AG09309 (cell line): ENCODE measurements around the gene COPZ1.

Experiments
- DNase-seq: peaks from one replicate; pipeline ENCODE4 v3.0.0-alpha.2; 2010; ENCODE audit warnings: low read depth
- H3K4me3 ChIP-seq: 2 replicates; pipeline ENCODE4 v1.5.1; 2011; ENCODE audit warnings: mild to moderate bottlenecking, low read depth, low read length, moderate library complexity; ENCODE audit not compliant: control insufficient read depth
- TF ChIP-seq, protein P1 (sequence below): IDR thresholded peaks from 2 replicates; pipeline ENCODE4 v1.5.1; 2011; ENCODE audit warnings: mild to moderate bottlenecking, low read depth, low read length, inconsistent platforms; ENCODE audit not compliant: insufficient read depth, control insufficient read depth; ENCODE audit errors: missing control alignments

The COPZ1 gene

DNA sequence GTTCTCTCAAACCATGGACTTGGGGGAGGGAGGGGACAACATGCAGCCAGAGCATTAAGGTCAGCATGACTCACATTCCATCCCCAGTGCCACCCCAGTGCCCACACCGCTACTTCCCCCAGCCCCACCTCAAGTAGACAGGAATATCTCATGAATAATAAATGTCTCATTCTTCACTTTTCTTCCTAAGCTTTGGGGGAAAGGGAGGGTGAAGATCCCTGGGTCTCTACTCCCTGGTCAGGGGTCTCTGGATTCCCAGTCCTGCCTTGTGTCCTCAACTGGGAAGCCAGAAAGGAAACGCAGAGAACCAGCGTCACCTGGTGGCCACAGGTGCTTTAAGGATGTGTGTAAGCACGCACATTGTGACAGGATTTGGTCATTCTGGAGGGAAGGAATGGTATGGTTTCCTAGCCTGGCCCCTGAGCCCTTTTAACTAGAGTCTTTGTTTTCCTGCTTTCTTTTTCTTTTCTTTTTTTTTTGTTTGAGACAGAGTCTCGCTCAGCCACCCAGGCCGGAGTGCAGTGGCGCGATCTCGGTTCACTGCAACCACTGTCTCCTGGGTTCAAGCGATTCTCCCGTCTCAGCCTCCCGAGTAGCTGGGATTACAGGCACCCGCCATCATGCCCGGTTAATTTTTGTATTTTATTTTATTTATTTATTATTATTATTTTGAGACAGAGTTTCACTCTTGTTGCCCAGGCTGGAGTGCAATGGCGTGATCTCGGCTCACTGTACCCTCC is 36.0 kb downstream of the COPZ1 start:
- DNase-seq: no peak
- TF ChIP-seq, protein P1, sequence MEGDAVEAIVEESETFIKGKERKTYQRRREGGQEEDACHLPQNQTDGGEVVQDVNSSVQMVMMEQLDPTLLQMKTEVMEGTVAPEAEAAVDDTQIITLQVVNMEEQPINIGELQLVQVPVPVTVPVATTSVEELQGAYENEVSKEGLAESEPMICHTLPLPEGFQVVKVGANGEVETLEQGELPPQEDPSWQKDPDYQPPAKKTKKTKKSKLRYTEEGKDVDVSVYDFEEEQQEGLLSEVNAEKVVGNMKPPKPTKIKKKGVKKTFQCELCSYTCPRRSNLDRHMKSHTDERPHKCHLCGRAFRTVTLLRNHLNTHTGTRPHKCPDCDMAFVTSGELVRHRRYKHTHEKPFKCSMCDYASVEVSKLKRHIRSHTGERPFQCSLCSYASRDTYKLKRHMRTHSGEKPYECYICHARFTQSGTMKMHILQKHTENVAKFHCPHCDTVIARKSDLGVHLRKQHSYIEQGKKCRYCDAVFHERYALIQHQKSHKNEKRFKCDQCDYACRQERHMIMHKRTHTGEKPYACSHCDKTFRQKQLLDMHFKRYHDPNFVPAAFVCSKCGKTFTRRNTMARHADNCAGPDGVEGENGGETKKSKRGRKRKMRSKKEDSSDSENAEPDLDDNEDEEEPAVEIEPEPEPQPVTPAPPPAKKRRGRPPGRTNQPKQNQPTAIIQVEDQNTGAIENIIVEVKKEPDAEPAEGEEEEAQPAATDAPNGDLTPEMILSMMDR: peak; percentile 89
- no peak overlapping the region for H3K4me3 ChIP-seq

DNA sequence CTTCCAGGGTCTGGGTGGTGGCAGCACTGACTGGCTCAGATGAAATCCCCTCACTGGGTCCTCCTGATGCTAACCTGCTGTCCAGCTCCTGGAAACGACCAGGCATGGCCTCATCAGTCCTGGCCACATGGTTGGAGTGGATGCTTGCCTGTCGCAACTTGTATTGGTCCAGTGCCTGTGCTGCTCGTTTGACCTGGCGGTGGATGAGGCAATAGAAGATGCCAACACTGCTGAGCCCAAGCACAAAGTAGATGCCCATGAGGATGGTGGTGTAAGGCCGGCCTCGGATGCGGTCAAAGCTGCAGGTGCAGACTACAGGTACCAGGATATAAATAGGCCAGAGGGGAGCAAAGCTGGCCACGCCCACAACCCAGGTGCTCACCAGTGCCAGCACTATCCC is 38.1 kb downstream of the COPZ1 start:
- TF ChIP-seq, protein P1: no peak
- no peak overlapping the region for H3K4me3 ChIP-seq
- no peak for DNase-seq

DNA sequence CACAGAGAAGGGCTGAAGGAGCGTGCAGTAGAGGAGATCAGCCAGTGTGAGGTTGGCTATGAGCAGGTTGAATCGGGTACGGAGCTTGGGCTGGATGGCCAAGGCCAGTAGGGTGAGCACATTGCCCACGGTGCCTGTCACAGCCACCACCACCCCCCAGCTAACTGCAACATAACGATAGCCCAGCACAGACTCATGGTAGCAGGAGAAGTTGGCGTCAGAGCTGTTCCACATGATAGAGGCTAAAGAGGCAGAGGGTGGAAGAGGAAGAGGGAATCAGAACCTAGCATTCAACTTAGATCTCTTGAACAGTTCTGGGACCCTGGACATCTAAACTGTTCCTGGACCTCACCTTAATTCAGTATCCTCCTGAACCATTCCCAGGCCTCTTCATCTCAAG is 38.7 kb downstream of the COPZ1 start:
- DNase-seq: no peak
- TF ChIP-seq, protein P1: no peak
- H3K4me3 ChIP-seq: no peak overlapping the region

DNA sequence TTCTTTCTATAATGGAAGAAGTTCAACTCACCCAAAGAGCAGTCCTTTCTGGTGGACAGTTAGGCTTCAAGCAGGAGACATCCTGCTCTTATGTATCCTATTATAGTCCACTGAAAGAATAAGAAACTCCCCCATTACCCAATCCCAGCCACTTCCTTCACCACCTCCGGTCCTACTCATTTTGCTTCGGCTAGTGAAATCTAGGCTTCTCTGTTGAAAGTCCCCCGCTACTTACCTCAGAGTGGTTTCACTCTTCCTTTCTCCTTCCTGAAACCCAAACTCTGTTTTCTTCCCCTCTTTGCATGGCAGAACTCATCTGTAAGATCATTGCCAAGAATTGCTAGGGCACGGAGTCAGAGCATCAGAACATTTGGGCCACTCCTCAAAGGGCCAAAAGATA is 39.5 kb downstream of the COPZ1 start, which contains the start of gene GPR84:
GPR84 (minus strand) TSS at position 74 of the 400 bp plus-strand sequence. CDS start 635 bp downstream, outside the sequence.
- no peak for DNase-seq
- H3K4me3 ChIP-seq: no peak within 1 kb of the TSS

DNA sequence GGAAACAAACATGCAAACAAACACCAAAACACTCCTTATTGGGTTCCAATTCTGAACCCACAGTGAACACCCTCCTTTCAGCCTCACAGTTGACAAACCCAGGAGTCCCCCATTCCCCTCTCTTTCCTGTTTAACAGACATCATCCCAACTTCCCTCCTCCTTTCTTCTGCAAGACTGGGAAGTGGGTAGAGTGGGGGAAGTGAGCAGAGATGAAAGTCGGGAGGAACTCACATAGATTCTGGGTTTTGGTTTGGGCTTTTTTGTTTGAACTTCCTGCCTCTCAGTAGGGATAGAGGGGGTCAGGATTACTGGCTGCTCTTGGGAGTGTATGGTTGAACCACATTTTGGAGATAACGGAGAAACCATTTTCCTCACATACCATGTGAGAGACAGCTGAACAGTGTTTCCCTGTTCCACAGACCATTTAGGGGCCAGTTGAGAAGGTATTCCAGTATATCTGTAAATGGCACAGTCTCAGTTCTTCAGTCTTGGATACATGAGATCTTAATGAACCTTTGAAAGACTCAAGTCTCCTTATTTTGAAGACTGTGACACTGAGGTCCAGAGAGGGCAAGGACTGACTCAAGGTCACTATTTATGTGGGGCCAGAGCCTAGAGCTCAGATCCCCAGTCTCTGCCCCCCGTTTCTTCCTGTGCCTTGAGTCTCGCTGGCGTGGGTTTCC is 43.2 kb downstream of the COPZ1 start:
- TF ChIP-seq, protein P1: no peak
- DNase-seq: no peak
- H3K4me3 ChIP-seq: no peak overlapping the region

More for the DNA sequence above, 39.5 kb downstream of the COPZ1 start, which contains the start of gene GPR84:
- TF ChIP-seq, protein P1: no peak

DNA sequence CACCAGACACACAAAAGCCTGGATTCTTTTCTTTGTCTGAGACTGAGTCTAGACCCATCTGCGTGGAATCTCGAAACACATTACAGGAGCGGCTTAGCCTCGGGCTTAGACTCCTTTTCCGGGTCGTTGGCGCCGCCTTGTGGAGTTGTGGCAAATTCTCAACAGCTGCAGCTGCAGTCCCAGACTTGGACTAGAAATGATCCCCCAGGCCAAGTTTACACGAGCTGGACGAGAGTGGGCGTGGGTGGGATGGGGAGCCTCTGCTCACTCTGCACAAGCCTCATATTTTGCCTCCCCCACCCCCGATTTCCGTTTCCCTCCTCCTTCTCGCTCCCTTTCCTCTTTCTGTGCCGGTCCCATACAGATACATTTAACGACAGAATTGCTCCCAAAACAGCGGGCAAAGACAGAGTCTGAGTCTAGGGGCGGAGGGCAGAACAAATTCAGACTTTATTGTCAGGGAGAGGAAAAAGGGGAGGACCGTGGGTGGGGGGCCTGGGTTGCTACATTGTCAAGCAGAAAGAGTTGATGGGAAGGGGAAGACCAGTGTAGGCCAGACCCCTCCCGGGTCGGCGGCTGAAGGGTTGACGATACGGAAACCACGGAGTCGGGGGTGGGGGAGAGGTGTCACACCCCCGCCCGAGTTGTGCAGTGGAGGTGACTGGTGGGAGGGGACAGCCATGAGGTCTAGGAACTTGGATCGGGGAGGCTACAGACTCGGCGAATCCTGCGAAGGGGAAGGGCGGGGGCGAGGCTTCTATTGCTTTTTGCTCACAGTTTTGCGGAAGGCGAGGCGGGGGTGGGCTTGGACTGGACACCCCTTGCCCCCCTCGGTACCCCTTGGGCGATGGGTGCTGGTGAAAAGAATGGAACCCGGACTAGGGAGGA is 44.0 kb downstream of the COPZ1 start:
- peak overlapping the region; percentile 51 for H3K4me3 ChIP-seq
- DNase-seq: peak; percentile 57
- TF ChIP-seq, protein P1: peak; percentile 90
